ENCODE results near the gene CD300A. TPM values are rescaled to one million over a fixed set of nuclear protein-coding genes. Genes with fewer than 3 reads are reported as not detected.

Gene CD300A
- total RNA-seq, 8 experiments from 2014 or later, result 0.17 to 1.6 (median 0.52) TPM; not detected in 5

GRCh38 chr17:74443516-74444296, 22.7 kb upstream of the CD300A start:
- H3K4me3 ChIP-seq, result no peak overlapping the region
- H3K4me1 ChIP-seq (replicated peaks in 1 of 2), result peaks cover 13 to 27% of the 10 kb centered on the region in 2 donors
- no peak for ATAC-seq (replicated peaks in 6 of 8)
- in situ Hi-C loops (cut with MboI; ENCODE audit: low pct_unique_long_range_greater_than_20kb in 2 of 9, low sequenced_read_pairs in 9 of 9, unreplicated experiment in 9 of 9), result loop anchor here in 1 of 9 experiments (10.0 kb wide), 1 partner anchor 69 kb away; no protein-coding TSS in a partner anchor
- no peak overlapping the region for H3K27ac ChIP-seq
- WGBS, 10 experiments, result 67 to 100% (median 81%) methylated on average over 1 to 3 of the region's 8 CpGs; no CpG with 5 or more reads in 6 of the 10 experiments

GRCh38 chr17:74444406-74444805, 22.0 kb upstream of the CD300A start:
- peaks cover 13 to 27% of the 10 kb centered on the region in 2 donors for H3K4me1 ChIP-seq (replicated peaks in 1 of 2)
- in situ Hi-C loops (cut with MboI; ENCODE audit: low pct_unique_long_range_greater_than_20kb in 2 of 9, low sequenced_read_pairs in 9 of 9, unreplicated experiment in 9 of 9), result loop anchor here in 1 of 9 experiments (10.0 kb wide), 1 partner anchor 70 kb away; no protein-coding TSS in a partner anchor
- H3K4me3 ChIP-seq, result no peak overlapping the region
- no peak overlapping the region for H3K27ac ChIP-seq
- WGBS, 10 experiments, result 0 to 33% methylated on average over 1 to 8 of the region's 12 CpGs; no CpG with 5 or more reads in 8 of the 10 experiments
- peak in 4 of 8 experiments; percentile 15 to 28 (median 24) for ATAC-seq (replicated peaks in 6 of 8)

- Histone ChIP-seq H3K4me1 (replicated peaks in 1 of 2) (peaks cover 13 to 27% of the 10 kb centered on the region in 2 donors), H3K4me3 (no peak overlapping the region), H3K27ac (no peak overlapping the region)
- in situ Hi-C loops (cut with MboI; ENCODE audit: low pct_unique_long_range_greater_than_20kb in 2 of 9, low sequenced_read_pairs in 9 of 9, unreplicated experiment in 9 of 9), result loop anchor here in 1 of 9 experiments (10.0 kb wide), 1 partner anchor 70 kb away; no protein-coding TSS in a partner anchor
- WGBS, 10 experiments, result 40 to 100% (median 100%) methylated on average over 1 to 4 of the region's 7 CpGs; no CpG with 5 or more reads in 3 of the 10 experiments
- ATAC-seq (replicated peaks in 6 of 8), result peak in 1 of 8 experiments; percentile 30
These were observed 21.3 kb upstream of the CD300A start for GRCh38 chr17:74445158-74445557.

- in situ Hi-C loops (cut with MboI; ENCODE audit: low pct_unique_long_range_greater_than_20kb in 2 of 9, low sequenced_read_pairs in 9 of 9, unreplicated experiment in 9 of 9), result loop anchor here in 1 of 9 experiments (10.0 kb wide), 1 partner anchor 72 kb away; no protein-coding TSS in a partner anchor
- peak in 2 of 8 experiments; percentile 5 to 7 for ATAC-seq (replicated peaks in 6 of 8)
- no peak overlapping the region for H3K4me3 ChIP-seq
- peaks cover 13 to 27% of the 10 kb centered on the region in 2 donors for H3K4me1 ChIP-seq (replicated peaks in 1 of 2)
- 0 to 100% (median 60%) methylated on average over 1 to 4 of the region's 31 CpGs; no CpG with 5 or more reads in 3 of the 10 experiments for WGBS, 10 experiments
- no peak overlapping the region for H3K27ac ChIP-seq
These were observed 19.6 kb upstream of the CD300A start for GRCh38 chr17:74446551-74447500.

GRCh38 chr17:74447628-74448159, 18.7 kb upstream of the CD300A start:
- Histone ChIP-seq H3K27ac (no peak overlapping the region), H3K4me3 (no peak overlapping the region), H3K4me1 (replicated peaks in 1 of 2) (peaks cover 20 to 32% of the 10 kb centered on the region in 2 donors)
- no peak for ATAC-seq (replicated peaks in 6 of 8)
- WGBS, 10 experiments, result 50 to 100% (median 81%) methylated on average over 1 to 5 of the region's 11 CpGs; no CpG with 5 or more reads in 2 of the 10 experiments
- in situ Hi-C loops (cut with MboI; ENCODE audit: low pct_unique_long_range_greater_than_20kb in 2 of 9, low sequenced_read_pairs in 9 of 9, unreplicated experiment in 9 of 9), result loop anchor here in 1 of 9 experiments (10.0 kb wide), 1 partner anchor 73 kb away; no protein-coding TSS in a partner anchor

- ATAC-seq (replicated peaks in 6 of 8), result no peak
- Histone ChIP-seq H3K27ac (no peak overlapping the region), H3K4me3 (no peak overlapping the region), H3K4me1 (replicated peaks in 1 of 2) (peaks cover 14 to 32% of the 10 kb centered on the region in 2 donors)
- in situ Hi-C loops (cut with MboI; ENCODE audit: low pct_unique_long_range_greater_than_20kb in 2 of 9, low sequenced_read_pairs in 9 of 9, unreplicated experiment in 9 of 9), result loop anchor here in 1 of 9 experiments (10.0 kb wide), 1 partner anchor 74 kb away; no protein-coding TSS in a partner anchor
- 40 to 100% (median 81%) methylated on average over 1 to 7 of the region's 8 CpGs; no CpG with 5 or more reads in 2 of the 10 experiments for WGBS, 10 experiments
These were observed 17.7 kb upstream of the CD300A start for GRCh38 chr17:74448756-74449155.

GRCh38 chr17:74449306-74449705, 17.1 kb upstream of the CD300A start:
- WGBS, 10 experiments, result 27 to 100% (median 80%) methylated on average over 1 to 5 of the region's 11 CpGs; no CpG with 5 or more reads in 3 of the 10 experiments
- H3K4me1 ChIP-seq (replicated peaks in 1 of 2), result peaks cover 13 to 29% of the 10 kb centered on the region in 2 donors

GRCh38 chr17:74449773-74450172, 16.7 kb upstream of the CD300A start:
- ATAC-seq (replicated peaks in 6 of 8), result no peak
- Histone ChIP-seq H3K27ac (no peak overlapping the region), H3K4me1 (replicated peaks in 1 of 2) (peaks cover 15 to 29% of the 10 kb centered on the region in 2 donors), H3K4me3 (no peak overlapping the region)
- in situ Hi-C loops (cut with MboI; ENCODE audit: low pct_unique_long_range_greater_than_20kb in 2 of 9, low sequenced_read_pairs in 9 of 9, unreplicated experiment in 9 of 9), result loop anchor here in 3 of 9 experiments (10.0 kb wide), 1 partner anchor 75 kb away; no protein-coding TSS in a partner anchor
- 80 to 100% (median 92%) methylated on average over 1 to 2 of the region's 5 CpGs; no CpG with 5 or more reads in 6 of the 10 experiments for WGBS, 10 experiments

More at GRCh38 chr17:74449306-74449705, 17.1 kb upstream of the CD300A start:
- no peak overlapping the region for H3K27ac ChIP-seq
- no peak overlapping the region for H3K4me3 ChIP-seq
- ATAC-seq (replicated peaks in 6 of 8), result no peak
- in situ Hi-C loops (cut with MboI; ENCODE audit: low pct_unique_long_range_greater_than_20kb in 2 of 9, low sequenced_read_pairs in 9 of 9, unreplicated experiment in 9 of 9), result loop anchor here in 1 of 9 experiments (10.0 kb wide), 1 partner anchor 75 kb away; no protein-coding TSS in a partner anchor

GRCh38 chr17:74450231-74450630, 16.2 kb upstream of the CD300A start:
- H3K27ac ChIP-seq, result no peak overlapping the region
- ATAC-seq (replicated peaks in 6 of 8), result no peak
- in situ Hi-C loops (cut with MboI; ENCODE audit: low pct_unique_long_range_greater_than_20kb in 2 of 9, low sequenced_read_pairs in 9 of 9, unreplicated experiment in 9 of 9), result loop anchor here in 2 of 9 experiments (10.0 kb wide), 1 partner anchor 75 kb away; no protein-coding TSS in a partner anchor
- 67 to 100% (median 92%) methylated on average over 1 of the region's 3 CpGs; no CpG with 5 or more reads in 6 of the 10 experiments for WGBS, 10 experiments
- H3K4me1 ChIP-seq (replicated peaks in 1 of 2), result peaks cover 20 to 32% of the 10 kb centered on the region in 2 donors
- no peak overlapping the region for H3K4me3 ChIP-seq

GRCh38 chr17:74450925-74451403, 15.5 kb upstream of the CD300A start:
- in situ Hi-C loops (cut with MboI; ENCODE audit: low pct_unique_long_range_greater_than_20kb in 2 of 9, low sequenced_read_pairs in 9 of 9, unreplicated experiment in 9 of 9), result loop anchor here in 2 of 9 experiments (10.0 kb wide), 1 partner anchor 76 kb away; no protein-coding TSS in a partner anchor
- Histone ChIP-seq H3K27ac (no peak overlapping the region), H3K4me1 (replicated peaks in 1 of 2) (peaks cover 27 to 39% of the 10 kb centered on the region in 2 donors), H3K4me3 (no peak overlapping the region)
- ATAC-seq (replicated peaks in 6 of 8), result no peak
- 70 to 90% (median 83%) methylated on average over 2 to 8 of the region's 13 CpGs; no CpG with 5 or more reads in 5 of the 10 experiments for WGBS, 10 experiments

- 0 to 100% (median 80%) methylated on average over 1 to 5 of the region's 6 CpGs; no CpG with 5 or more reads in 2 of the 10 experiments for WGBS, 10 experiments
- Histone ChIP-seq H3K4me3 (no peak overlapping the region), H3K4me1 (replicated peaks in 1 of 2) (peaks cover 32 to 43% of the 10 kb centered on the region in 2 donors), H3K27ac (peak overlapping the region in 1 of 2 donors; percentile 4)
- in situ Hi-C loops (cut with MboI; ENCODE audit: low pct_unique_long_range_greater_than_20kb in 2 of 9, low sequenced_read_pairs in 9 of 9, unreplicated experiment in 9 of 9), result loop anchor here in 2 of 9 experiments (10.0 kb wide), 1 partner anchor 77 kb away; no protein-coding TSS in a partner anchor
- ATAC-seq (replicated peaks in 6 of 8), result no peak
These were observed 14.9 kb upstream of the CD300A start for GRCh38 chr17:74451557-74451956.

Data from motor neuron (in vitro differentiated cells).